MCF 10A (cell line): ENCODE results near the gene HES3. TPM values are rescaled to one million over a fixed set of nuclear protein-coding genes. Genes with fewer than 3 reads are reported as not detected.
A peak's percentile ranks its signal among the peaks of the same experiment; 100 is the strongest.

Experiments used
- BruUV-seq: library from RNA; stranded (reverse); fragments of 400-500 nt; replicated peaks from 2 replicates; lab custom pipeline; 2021; lab: Mats Ljungman, UMichigan
- CTCF ChIA-PET: fragments of 300-600 bp; sonication (Branson Sonifier 250); formaldehyde crosslinking; extraction: SDS; loops from one replicate; lab custom pipeline; 2021; ENCODE audit warnings: antibody characterized with exemption, inconsistent platforms; lab: Yijun Ruan, JAX
- POLR2A ChIA-PET: fragments of 300-600, 350-650 bp; sonication (Branson Sonifier 250); formaldehyde crosslinking; extraction: SDS; loops from one replicate; lab custom pipeline; 2020; ENCODE audit warnings: antibody characterized with exemption, inconsistent platforms; lab: Yijun Ruan, JAX
- DNase-seq: peaks from one replicate; pipeline ENCODE4 v3.0.0-alpha.2; 2018; ENCODE audit not compliant: unreplicated experiment
- H3K27ac Mint-ChIP-seq: one replicate; pipeline ENCODE4 v1.8.0; 2022; ENCODE audit warnings: mild to moderate bottlenecking, low read depth, mixed read lengths; ENCODE audit not compliant: unreplicated experiment
- H3K27me3 Mint-ChIP-seq: one replicate; pipeline ENCODE4 v1.8.0; 2022; ENCODE audit warnings: mixed read lengths; ENCODE audit not compliant: insufficient read depth, unreplicated experiment
- H3K36me3 Mint-ChIP-seq: one replicate; pipeline ENCODE4 v1.8.0; 2022; ENCODE audit warnings: mild to moderate bottlenecking, moderate library complexity, mixed read lengths; ENCODE audit not compliant: insufficient read depth, unreplicated experiment
- H3K4me1 Mint-ChIP-seq: one replicate; pipeline ENCODE4 v1.8.0; 2022; ENCODE audit warnings: mixed read lengths; ENCODE audit not compliant: insufficient read depth, unreplicated experiment
- H3K4me3 Mint-ChIP-seq: one replicate; pipeline ENCODE4 v1.8.0; 2022; ENCODE audit warnings: mild to moderate bottlenecking, moderate library complexity, mixed read lengths; ENCODE audit not compliant: unreplicated experiment
- H3K9me3 Mint-ChIP-seq: one replicate; pipeline ENCODE4 v1.8.0; 2022; ENCODE audit warnings: mixed read lengths; ENCODE audit not compliant: unreplicated experiment
- intact Hi-C: fragments of 100-400 bp; cut with micrococcal nuclease; formaldehyde crosslinking; loops from 2 replicates; pipeline ENCODE4 v1.14.1; 2022
- total RNA-seq: library from RNA; stranded (reverse); gene quantifications from 2 replicates; pipeline ENCODE4 v1.2.3, GENCODE V29; 2022
- TF ChIP-seq, protein P1 (sequence below): fragments of 200-600 bp; IDR thresholded peaks from one replicate; pipeline ENCODE4 v1.8.0; 2022; ENCODE audit warnings: antibody characterized with exemption, mild to moderate bottlenecking; ENCODE audit not compliant: unreplicated experiment

Gene HES3
- total RNA-seq, 1 experiment from 2014 or later = not detected

GRCh38 chr1:6239213-6239752 lies 4.7 kb upstream of the HES3 start:
- intact Hi-C loops = no loop called here
- H3K27ac Mint-ChIP-seq = no peak overlapping the region
- no peak overlapping the region for H3K4me3 Mint-ChIP-seq
- TF ChIP-seq, protein P1, sequence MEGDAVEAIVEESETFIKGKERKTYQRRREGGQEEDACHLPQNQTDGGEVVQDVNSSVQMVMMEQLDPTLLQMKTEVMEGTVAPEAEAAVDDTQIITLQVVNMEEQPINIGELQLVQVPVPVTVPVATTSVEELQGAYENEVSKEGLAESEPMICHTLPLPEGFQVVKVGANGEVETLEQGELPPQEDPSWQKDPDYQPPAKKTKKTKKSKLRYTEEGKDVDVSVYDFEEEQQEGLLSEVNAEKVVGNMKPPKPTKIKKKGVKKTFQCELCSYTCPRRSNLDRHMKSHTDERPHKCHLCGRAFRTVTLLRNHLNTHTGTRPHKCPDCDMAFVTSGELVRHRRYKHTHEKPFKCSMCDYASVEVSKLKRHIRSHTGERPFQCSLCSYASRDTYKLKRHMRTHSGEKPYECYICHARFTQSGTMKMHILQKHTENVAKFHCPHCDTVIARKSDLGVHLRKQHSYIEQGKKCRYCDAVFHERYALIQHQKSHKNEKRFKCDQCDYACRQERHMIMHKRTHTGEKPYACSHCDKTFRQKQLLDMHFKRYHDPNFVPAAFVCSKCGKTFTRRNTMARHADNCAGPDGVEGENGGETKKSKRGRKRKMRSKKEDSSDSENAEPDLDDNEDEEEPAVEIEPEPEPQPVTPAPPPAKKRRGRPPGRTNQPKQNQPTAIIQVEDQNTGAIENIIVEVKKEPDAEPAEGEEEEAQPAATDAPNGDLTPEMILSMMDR = no peak
- no TSS peak for BruUV-seq
- DNase-seq = no peak
- peaks cover 9% of the 10 kb centered on the region for H3K36me3 Mint-ChIP-seq
- peaks cover 30% of the 10 kb centered on the region for H3K27me3 Mint-ChIP-seq
- ChIA-PET CTCF (interaction anchor here (1.2 to 2.4 kb wide), 3 partner anchors 8 to 184 kb away, joined by 3 to 16 read pairs (median 4); no protein-coding TSS in a partner anchor), POLR2A (no interaction called here)
- no peaks in the 10 kb centered on the region for H3K9me3 Mint-ChIP-seq
- H3K4me1 Mint-ChIP-seq = peaks cover 5% of the 10 kb centered on the region

- peak; percentile 50 for DNase-seq
- Mint-ChIP-seq H3K9me3 (no peaks in the 10 kb centered on the region), H3K27me3 (peaks cover 30% of the 10 kb centered on the region), H3K4me1 (no peaks in the 10 kb centered on the region), H3K36me3 (no peaks in the 10 kb centered on the region), H3K27ac (no peak overlapping the region), H3K4me3 (no peak overlapping the region)
- BruUV-seq = no TSS peak
- ChIA-PET CTCF (interaction anchor here (1.2 kb wide), 1 partner anchor 183 kb away, joined by 4 read pairs; no protein-coding TSS in a partner anchor), POLR2A (no interaction called here)
- intact Hi-C loops = no loop called here
- TF ChIP-seq, protein P1 = no peak
Observed at GRCh38 chr1:6239950-6240768, 3.8 kb upstream of the HES3 start.

- no peaks in the 10 kb centered on the region for H3K4me1 Mint-ChIP-seq
- H3K4me3 Mint-ChIP-seq = peak overlapping the region; percentile 23
- H3K9me3 Mint-ChIP-seq = no peaks in the 10 kb centered on the region
- DNase-seq = no peak
- H3K36me3 Mint-ChIP-seq = no peaks in the 10 kb centered on the region
- TF ChIP-seq, protein P1 = no peak
- ChIA-PET CTCF (interaction anchor here (0.5 to 1.6 kb wide), 3 partner anchors 16 to 249 kb away, joined by 3 to 4 read pairs (median 3); no protein-coding TSS in a partner anchor), POLR2A (interaction anchor here (0.6 kb wide), 1 partner anchor 128 kb away, joined by 3 read pairs; no protein-coding TSS in a partner anchor)
- H3K27ac Mint-ChIP-seq = no peak overlapping the region
- H3K27me3 Mint-ChIP-seq = peaks cover 30% of the 10 kb centered on the region
- intact Hi-C loops = no loop called here
- BruUV-seq = no TSS peak
Observed at GRCh38 chr1:6241107-6241886, 2.7 kb upstream of the HES3 start.
